ENCODE data around the gene HDAC7. TPM values are rescaled to one million over a fixed set of nuclear protein-coding genes. Genes with fewer than 3 reads are reported as not detected.

The HDAC7 gene
- total RNA-seq, 1 donor from 2014 or later: 93.2 TPM

DNA sequence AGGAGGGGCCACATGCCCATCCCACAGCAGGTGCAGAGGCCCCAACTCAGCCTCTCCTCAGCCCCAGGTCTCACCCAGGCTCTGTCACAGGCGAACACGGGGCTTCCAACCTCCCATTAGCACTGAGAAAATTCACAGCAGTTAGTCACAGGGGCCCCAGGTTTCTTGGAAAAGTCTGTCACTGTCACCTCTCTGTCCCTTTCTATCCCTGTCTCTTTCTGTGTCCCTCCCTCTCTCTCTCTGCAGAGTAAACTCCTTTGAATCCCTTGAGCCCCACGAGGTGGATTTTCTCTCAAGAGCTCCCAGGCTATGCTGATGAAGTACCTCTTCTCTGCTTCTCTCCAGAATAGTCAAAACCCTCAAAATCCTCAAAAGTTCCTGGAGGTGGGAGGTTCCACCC, 80.4 kb downstream of the HDAC7 start:
- Mint-ChIP-seq H3K4me1 (ENCODE audit: low read depth) (peaks cover 28% of the 10 kb centered on the region), H3K27me3 (ENCODE audit: low read depth) (peaks cover 14% of the 10 kb centered on the region), H3K36me3 (ENCODE audit: low read depth) (no peaks in the 10 kb centered on the region), H3K4me3 (ENCODE audit: unreplicated experiment) (no peak overlapping the region), H3K9me3 (ENCODE audit: low read depth) (no peaks in the 10 kb centered on the region), H3K27ac (ENCODE audit: unreplicated experiment) (no peak overlapping the region)
- TF ChIP-seq, protein P1, sequence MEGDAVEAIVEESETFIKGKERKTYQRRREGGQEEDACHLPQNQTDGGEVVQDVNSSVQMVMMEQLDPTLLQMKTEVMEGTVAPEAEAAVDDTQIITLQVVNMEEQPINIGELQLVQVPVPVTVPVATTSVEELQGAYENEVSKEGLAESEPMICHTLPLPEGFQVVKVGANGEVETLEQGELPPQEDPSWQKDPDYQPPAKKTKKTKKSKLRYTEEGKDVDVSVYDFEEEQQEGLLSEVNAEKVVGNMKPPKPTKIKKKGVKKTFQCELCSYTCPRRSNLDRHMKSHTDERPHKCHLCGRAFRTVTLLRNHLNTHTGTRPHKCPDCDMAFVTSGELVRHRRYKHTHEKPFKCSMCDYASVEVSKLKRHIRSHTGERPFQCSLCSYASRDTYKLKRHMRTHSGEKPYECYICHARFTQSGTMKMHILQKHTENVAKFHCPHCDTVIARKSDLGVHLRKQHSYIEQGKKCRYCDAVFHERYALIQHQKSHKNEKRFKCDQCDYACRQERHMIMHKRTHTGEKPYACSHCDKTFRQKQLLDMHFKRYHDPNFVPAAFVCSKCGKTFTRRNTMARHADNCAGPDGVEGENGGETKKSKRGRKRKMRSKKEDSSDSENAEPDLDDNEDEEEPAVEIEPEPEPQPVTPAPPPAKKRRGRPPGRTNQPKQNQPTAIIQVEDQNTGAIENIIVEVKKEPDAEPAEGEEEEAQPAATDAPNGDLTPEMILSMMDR (IDR thresholded peaks at IDR 0.05): no peak
- no peak for DNase-seq (ENCODE audit: low spot score)

DNA sequence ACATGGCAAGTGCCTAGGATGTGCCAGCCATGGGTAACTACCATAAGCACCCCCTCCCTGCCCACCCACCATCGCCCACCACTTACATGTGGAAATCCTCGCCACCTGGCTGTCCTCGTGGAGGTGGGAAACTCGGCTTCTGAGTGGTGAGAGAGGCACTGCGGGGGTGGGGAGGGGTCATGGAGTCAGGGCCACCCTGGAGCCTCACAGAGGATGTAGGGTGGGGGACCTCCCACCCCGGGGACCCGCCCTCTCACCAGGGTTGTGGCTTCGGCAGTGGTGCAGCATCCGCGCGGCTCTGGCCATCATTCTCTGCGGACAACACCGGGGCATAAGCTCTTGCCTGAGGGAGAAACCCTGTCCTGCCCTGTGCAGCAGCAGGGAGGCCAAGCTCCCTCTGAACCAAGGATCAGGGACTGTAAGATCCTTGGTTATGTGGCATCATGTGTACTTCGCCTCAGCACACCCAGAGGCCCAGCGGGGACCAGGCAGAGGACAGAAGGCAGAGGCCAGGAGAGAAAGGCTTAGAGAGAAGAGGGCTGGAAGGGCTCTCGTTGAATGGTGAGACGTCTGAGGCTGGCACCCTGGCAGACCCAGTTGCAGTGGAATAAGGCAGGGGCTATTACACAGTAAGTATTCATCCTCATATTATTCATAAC, 81.6 kb downstream of the HDAC7 start:
- Mint-ChIP-seq H3K9me3 (ENCODE audit: low read depth) (no peaks in the 10 kb centered on the region), H3K4me1 (ENCODE audit: low read depth) (peaks cover 28% of the 10 kb centered on the region), H3K36me3 (ENCODE audit: low read depth) (no peaks in the 10 kb centered on the region), H3K27ac (ENCODE audit: unreplicated experiment) (no peak overlapping the region), H3K27me3 (ENCODE audit: low read depth) (peaks cover 6% of the 10 kb centered on the region), H3K4me3 (ENCODE audit: unreplicated experiment) (no peak overlapping the region)
- no peak for DNase-seq (ENCODE audit: low spot score)
- TF ChIP-seq, protein P1 (IDR thresholded peaks at IDR 0.05): no peak

DNA sequence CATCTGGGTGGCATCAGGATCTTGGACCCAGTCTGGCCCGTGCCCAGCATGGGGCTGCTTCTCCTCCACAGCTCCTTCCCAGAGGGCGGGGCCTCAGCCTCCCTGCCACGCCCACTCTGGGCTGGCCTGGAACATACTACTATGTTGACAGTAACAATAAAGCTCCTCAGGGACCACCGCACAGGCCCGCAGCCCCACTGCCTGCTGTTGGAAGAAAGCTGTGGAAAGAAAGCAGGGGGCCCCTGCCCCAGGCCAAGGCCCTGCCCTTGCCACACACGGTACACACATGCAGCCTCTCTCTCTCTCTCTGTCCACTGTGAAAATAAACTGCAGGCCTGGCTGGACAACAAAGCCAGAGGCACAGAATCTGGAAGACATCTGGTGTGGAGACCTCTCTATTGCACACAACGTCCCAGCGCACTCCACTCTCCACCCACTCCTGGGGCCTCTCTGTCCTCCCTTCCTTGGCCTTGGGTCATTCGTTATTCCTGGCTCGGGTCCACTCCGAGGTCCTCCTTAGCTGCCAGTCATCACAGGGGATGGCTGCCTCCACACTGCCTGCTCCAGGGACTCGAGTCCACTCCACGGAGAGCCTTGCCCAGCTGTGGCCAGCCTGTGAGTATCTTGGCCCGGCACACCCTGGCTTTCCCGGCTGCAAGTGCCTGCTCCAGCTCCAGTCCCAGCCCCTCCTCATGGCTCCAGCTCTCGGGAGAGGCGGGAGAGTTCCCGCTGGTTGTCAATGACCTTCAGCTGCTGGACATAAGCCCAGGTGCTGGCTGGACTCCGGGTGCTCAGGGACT, 82.6 kb downstream of the HDAC7 start:
- H3K36me3 Mint-ChIP-seq (ENCODE audit: low read depth): no peaks in the 10 kb centered on the region

GRCh38 chr12:47736216-47736615, 83.5 kb downstream of the HDAC7 start:
- H3K4me1 Mint-ChIP-seq (ENCODE audit: low read depth): peaks cover 23% of the 10 kb centered on the region
- no peak overlapping the region for H3K27ac Mint-ChIP-seq (ENCODE audit: unreplicated experiment)
- no peaks in the 10 kb centered on the region for H3K9me3 Mint-ChIP-seq (ENCODE audit: low read depth)
- DNase-seq (ENCODE audit: low spot score): no peak
- no peak overlapping the region for H3K4me3 Mint-ChIP-seq (ENCODE audit: unreplicated experiment)
- TF ChIP-seq, protein P1 (IDR thresholded peaks at IDR 0.05): no peak
- H3K27me3 Mint-ChIP-seq (ENCODE audit: low read depth): peaks cover 2% of the 10 kb centered on the region
- no peaks in the 10 kb centered on the region for H3K36me3 Mint-ChIP-seq (ENCODE audit: low read depth)

More for the DNA sequence above, 82.6 kb downstream of the HDAC7 start:
- Mint-ChIP-seq H3K4me3 (ENCODE audit: unreplicated experiment) (peak overlapping the region; percentile 54), H3K27ac (ENCODE audit: unreplicated experiment) (peak overlapping the region; percentile 89), H3K9me3 (ENCODE audit: low read depth) (no peaks in the 10 kb centered on the region), H3K27me3 (ENCODE audit: low read depth) (peaks cover 2% of the 10 kb centered on the region), H3K4me1 (ENCODE audit: low read depth) (peaks cover 28% of the 10 kb centered on the region)
- TF ChIP-seq, protein P1 (IDR thresholded peaks at IDR 0.05): peak; percentile 1
- no peak for DNase-seq (ENCODE audit: low spot score)

DNA sequence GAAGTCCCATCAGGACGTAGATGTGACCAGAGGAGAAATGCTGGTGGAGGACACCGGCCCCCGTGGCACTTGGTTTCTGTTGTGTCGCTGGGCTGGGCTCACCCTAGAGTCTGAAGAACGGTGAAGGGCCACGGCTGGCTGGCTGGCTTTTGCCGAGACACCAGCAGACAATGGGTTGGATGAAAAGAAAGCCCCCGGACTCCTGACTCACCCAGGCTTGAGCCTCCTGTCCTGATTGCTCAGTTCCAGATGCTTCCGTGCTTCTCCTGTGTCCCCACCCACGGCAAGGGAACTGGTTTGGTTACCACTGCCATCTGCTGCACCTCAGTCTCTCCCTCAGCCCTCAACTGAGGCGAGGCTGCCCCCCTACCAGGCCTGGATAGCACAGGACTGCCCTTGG, 84.1 kb downstream of the HDAC7 start:
- H3K36me3 Mint-ChIP-seq (ENCODE audit: low read depth): no peaks in the 10 kb centered on the region
- TF ChIP-seq, protein P1 (IDR thresholded peaks at IDR 0.05): no peak
- no peak overlapping the region for H3K27ac Mint-ChIP-seq (ENCODE audit: unreplicated experiment)
- no peak for DNase-seq (ENCODE audit: low spot score)
- H3K27me3 Mint-ChIP-seq (ENCODE audit: low read depth): peaks cover 2% of the 10 kb centered on the region
- no peak overlapping the region for H3K4me3 Mint-ChIP-seq (ENCODE audit: unreplicated experiment)
- H3K9me3 Mint-ChIP-seq (ENCODE audit: low read depth): no peaks in the 10 kb centered on the region
- H3K4me1 Mint-ChIP-seq (ENCODE audit: low read depth): peaks cover 20% of the 10 kb centered on the region

Data from chondrocyte (in vitro differentiated cells).